SHP77 (cell line): ENCODE data around the gene SETDB1.
A peak's percentile ranks its signal among the peaks of the same experiment; 100 is the strongest.

Experiments
- DNase-seq, 2 experiments: peaks; one replicate each; lab custom pipeline; 2025; lab: John Stamatoyannopoulos, UW

The SETDB1 gene

GRCh38 chr1:151003180-151003579 lies 77.0 kb downstream of the SETDB1 start:
- no peak for DNase-seq

GRCh38 chr1:151005729-151006319 lies 79.7 kb downstream of the SETDB1 start:
- peak in 1 of 2 experiments; percentile 39 for DNase-seq

- DNase-seq: peak; percentile 95 to 97
Observed at GRCh38 chr1:151006327-151007052, 80.3 kb downstream of the SETDB1 start, which contains the start of gene MINDY1. Gene MINDY1 (minus strand): TSS chr1:151006902. CDS start chr1:151002617, 4,285 bp downstream.

GRCh38 chr1:151007853-151008243 lies 81.7 kb downstream of the SETDB1 start:
- DNase-seq: no peak

GRCh38 chr1:151008244-151009205 lies 82.4 kb downstream of the SETDB1 start, which contains the start of gene PRUNE1:
Gene PRUNE1 (plus strand): TSS chr1:151008449. CDS start chr1:151008633, 184 bp downstream.
- DNase-seq: peak; percentile 99 to 100

GRCh38 chr1:151009206-151009587 lies 83.0 kb downstream of the SETDB1 start:
- DNase-seq: no peak

- DNase-seq: no peak
Observed at GRCh38 chr1:151009674-151010345, 83.6 kb downstream of the SETDB1 start.

GRCh38 chr1:151010346-151010726 lies 84.2 kb downstream of the SETDB1 start:
- DNase-seq: no peak

GRCh38 chr1:151011154-151011850 lies 85.1 kb downstream of the SETDB1 start:
- no peak for DNase-seq

- DNase-seq: no peak
Observed at GRCh38 chr1:151012684-151013471, 86.7 kb downstream of the SETDB1 start.

GRCh38 chr1:151013518-151013917 lies 87.4 kb downstream of the SETDB1 start:
- no peak for DNase-seq
